Suprapubic skin (tissue), 4 donors: ENCODE measurements around the gene ATPAF1.

Experiments used
- CTCF ChIP-seq, 2 donors: fragments of 200-600 bp in 1 of 2; fragments of 450-650 bp in 1 of 2; sonication (generic) in 1 of 2; IDR thresholded peaks; one replicate each; pipeline ENCODE4 v1.5.1; 2016 to 2019; ENCODE audit warnings: antibody characterized with exemption in 2 of 2, mild to moderate bottlenecking in 1 of 2, moderate library complexity in 1 of 2
- EP300 ChIP-seq: sonication (generic); formaldehyde crosslinking; IDR thresholded peaks from one replicate; pipeline ENCODE4 v1.6.1; 2017; ENCODE audit warnings: antibody characterized with exemption
- POLR2A ChIP-seq, 2 donors: fragments of 450-650 bp; IDR thresholded peaks; one replicate each; pipeline ENCODE4 v1.6.1; 2017; ENCODE audit warnings: antibody characterized with exemption in 2 of 2, mild to moderate bottlenecking in 2 of 2, moderate library complexity in 2 of 2
- POLR2AphosphoS5 ChIP-seq, 3 donors: sonication (generic); formaldehyde crosslinking; IDR thresholded peaks; one replicate each; pipeline ENCODE4 v1.6.1; 2017; ENCODE audit warnings: antibody characterized with exemption in 3 of 3

GRCh38 chr1:46607345-46608130 is 60.6 kb downstream of the ATPAF1 start:
- no peak for TF ChIP-seq CTCF (IDR thresholded peaks at IDR 0.05)
- TF ChIP-seq POLR2AphosphoS5 (IDR thresholded peaks at IDR 0.05) = no peak
- no peak for TF ChIP-seq POLR2A (IDR thresholded peaks at IDR 0.05)
- no peak for TF ChIP-seq EP300
